ENCODE results near the gene ACVR2A.

The ACVR2A gene

GRCh38 chr2:147843391-147843863 is 1.4 kb upstream of the ACVR2A start:
- peak overlapping the region; percentile 83 for H3K27ac ChIP-seq (ENCODE audit: low read length)
- no peaks in the 10 kb centered on the region for H3K9me3 ChIP-seq (ENCODE audit: control insufficient read depth in 1 of 2, low read length in 2 of 2)
- peaks cover 0 to 4% of the 10 kb centered on the region in 2 donors for H3K36me3 ChIP-seq (ENCODE audit: control insufficient read depth in 1 of 2, insufficient read depth in 2 of 2, low read length in 2 of 2)
- no peaks in the 10 kb centered on the region for H3K27me3 ChIP-seq (ENCODE audit: low read depth, low read length)
- peaks cover 0 to 18% of the 10 kb centered on the region in 2 donors for H3K4me1 ChIP-seq (ENCODE audit: control insufficient read depth in 1 of 2, insufficient read depth in 2 of 2, low read length in 2 of 2)
- H3K4me3 ChIP-seq (ENCODE audit: low read depth in 1 of 2, low read length in 2 of 2), result peak overlapping the region; percentile 88 to 89

- Histone ChIP-seq H3K4me3 (ENCODE audit: low read depth in 1 of 2, low read length in 2 of 2) (peak overlapping the region; percentile 88 to 89), H3K9me3 (ENCODE audit: control insufficient read depth in 1 of 2, low read length in 2 of 2) (no peaks in the 10 kb centered on the region), H3K4me1 (ENCODE audit: control insufficient read depth in 1 of 2, insufficient read depth in 2 of 2, low read length in 2 of 2) (peaks cover 0 to 18% of the 10 kb centered on the region in 2 donors), H3K27me3 (ENCODE audit: low read depth, low read length) (no peaks in the 10 kb centered on the region), H3K27ac (ENCODE audit: low read length) (peak overlapping the region; percentile 83), H3K36me3 (ENCODE audit: control insufficient read depth in 1 of 2, insufficient read depth in 2 of 2, low read length in 2 of 2) (peaks cover 0 to 4% of the 10 kb centered on the region in 2 donors)
These were observed 749 bp upstream of the ACVR2A start for GRCh38 chr2:147843864-147844696.

- peak overlapping the region; percentile 68 for H3K27ac ChIP-seq (ENCODE audit: low read length)
These were observed 662 bp downstream of the ACVR2A start for GRCh38 chr2:147845411-147845971.

GRCh38 chr2:147846412-147847081 is 1.7 kb downstream of the ACVR2A start:
- no peaks in the 10 kb centered on the region for H3K9me3 ChIP-seq (ENCODE audit: control insufficient read depth in 1 of 2, low read length in 2 of 2)
- no peaks in the 10 kb centered on the region for H3K27me3 ChIP-seq (ENCODE audit: low read depth, low read length)
- H3K27ac ChIP-seq (ENCODE audit: low read length), result peak overlapping the region; percentile 34
- H3K4me3 ChIP-seq (ENCODE audit: low read depth in 1 of 2, low read length in 2 of 2), result peak overlapping the region; percentile 86 to 96
- peaks cover 0 to 4% of the 10 kb centered on the region in 2 donors for H3K36me3 ChIP-seq (ENCODE audit: control insufficient read depth in 1 of 2, insufficient read depth in 2 of 2, low read length in 2 of 2)
- H3K4me1 ChIP-seq (ENCODE audit: control insufficient read depth in 1 of 2, insufficient read depth in 2 of 2, low read length in 2 of 2), result peaks cover 0 to 26% of the 10 kb centered on the region in 2 donors

More at GRCh38 chr2:147845411-147845971, 662 bp downstream of the ACVR2A start:
- Histone ChIP-seq H3K9me3 (ENCODE audit: control insufficient read depth in 1 of 2, low read length in 2 of 2) (no peaks in the 10 kb centered on the region), H3K36me3 (ENCODE audit: control insufficient read depth in 1 of 2, insufficient read depth in 2 of 2, low read length in 2 of 2) (peaks cover 0 to 4% of the 10 kb centered on the region in 2 donors), H3K4me1 (ENCODE audit: control insufficient read depth in 1 of 2, insufficient read depth in 2 of 2, low read length in 2 of 2) (peaks cover 0 to 26% of the 10 kb centered on the region in 2 donors), H3K4me3 (ENCODE audit: low read depth in 1 of 2, low read length in 2 of 2) (peak overlapping the region; percentile 86 to 96), H3K27me3 (ENCODE audit: low read depth, low read length) (no peaks in the 10 kb centered on the region)

- H3K27me3 ChIP-seq (ENCODE audit: low read depth, low read length), result no peaks in the 10 kb centered on the region
- H3K4me1 ChIP-seq (ENCODE audit: control insufficient read depth in 1 of 2, insufficient read depth in 2 of 2, low read length in 2 of 2), result peaks cover 0 to 23% of the 10 kb centered on the region in 2 donors
- no peak overlapping the region for H3K27ac ChIP-seq (ENCODE audit: low read length)
- peak overlapping the region in 1 of 2 donors; percentile 86 for H3K4me3 ChIP-seq (ENCODE audit: low read depth in 1 of 2, low read length in 2 of 2)
- peaks cover 0 to 4% of the 10 kb centered on the region in 2 donors for H3K36me3 ChIP-seq (ENCODE audit: control insufficient read depth in 1 of 2, insufficient read depth in 2 of 2, low read length in 2 of 2)
- H3K9me3 ChIP-seq (ENCODE audit: control insufficient read depth in 1 of 2, low read length in 2 of 2), result no peaks in the 10 kb centered on the region
These were observed 3.0 kb downstream of the ACVR2A start for GRCh38 chr2:147847746-147848391.

- Histone ChIP-seq H3K27ac (ENCODE audit: low read length) (no peak overlapping the region), H3K4me1 (ENCODE audit: control insufficient read depth in 1 of 2, insufficient read depth in 2 of 2, low read length in 2 of 2) (peaks cover 0 to 21% of the 10 kb centered on the region in 2 donors), H3K4me3 (ENCODE audit: low read depth in 1 of 2, low read length in 2 of 2) (no peak overlapping the region), H3K9me3 (ENCODE audit: control insufficient read depth in 1 of 2, low read length in 2 of 2) (no peaks in the 10 kb centered on the region), H3K36me3 (ENCODE audit: control insufficient read depth in 1 of 2, insufficient read depth in 2 of 2, low read length in 2 of 2) (no peaks in the 10 kb centered on the region), H3K27me3 (ENCODE audit: low read depth, low read length) (no peaks in the 10 kb centered on the region)
These were observed 6.0 kb downstream of the ACVR2A start for GRCh38 chr2:147850838-147851237.

GRCh38 chr2:147851244-147851930 is 6.6 kb downstream of the ACVR2A start:
- Histone ChIP-seq H3K9me3 (ENCODE audit: control insufficient read depth in 1 of 2, low read length in 2 of 2) (no peaks in the 10 kb centered on the region), H3K27me3 (ENCODE audit: low read depth, low read length) (no peaks in the 10 kb centered on the region)

GRCh38 chr2:147854557-147855134 is 9.8 kb downstream of the ACVR2A start:
- no peaks in the 10 kb centered on the region for H3K27me3 ChIP-seq (ENCODE audit: low read depth, low read length)
- H3K27ac ChIP-seq (ENCODE audit: low read length), result no peak overlapping the region
- H3K9me3 ChIP-seq (ENCODE audit: control insufficient read depth in 1 of 2, low read length in 2 of 2), result no peaks in the 10 kb centered on the region
- no peak overlapping the region for H3K4me3 ChIP-seq (ENCODE audit: low read depth in 1 of 2, low read length in 2 of 2)
- peaks cover 0 to 8% of the 10 kb centered on the region in 2 donors for H3K4me1 ChIP-seq (ENCODE audit: control insufficient read depth in 1 of 2, insufficient read depth in 2 of 2, low read length in 2 of 2)
- no peaks in the 10 kb centered on the region for H3K36me3 ChIP-seq (ENCODE audit: control insufficient read depth in 1 of 2, insufficient read depth in 2 of 2, low read length in 2 of 2)

More at GRCh38 chr2:147851244-147851930, 6.6 kb downstream of the ACVR2A start:
- peaks cover 0 to 21% of the 10 kb centered on the region in 2 donors for H3K4me1 ChIP-seq (ENCODE audit: control insufficient read depth in 1 of 2, insufficient read depth in 2 of 2, low read length in 2 of 2)
- no peak overlapping the region for H3K27ac ChIP-seq (ENCODE audit: low read length)
- no peak overlapping the region for H3K4me3 ChIP-seq (ENCODE audit: low read depth in 1 of 2, low read length in 2 of 2)
- H3K36me3 ChIP-seq (ENCODE audit: control insufficient read depth in 1 of 2, insufficient read depth in 2 of 2, low read length in 2 of 2), result no peaks in the 10 kb centered on the region

- peaks cover 0 to 2% of the 10 kb centered on the region in 2 donors for H3K4me1 ChIP-seq (ENCODE audit: control insufficient read depth in 1 of 2, insufficient read depth in 2 of 2, low read length in 2 of 2)
These were observed 10.5 kb downstream of the ACVR2A start for GRCh38 chr2:147855316-147855715.

GRCh38 chr2:147855977-147856376 is 11.1 kb downstream of the ACVR2A start:
- Histone ChIP-seq H3K9me3 (ENCODE audit: control insufficient read depth in 1 of 2, low read length in 2 of 2) (no peaks in the 10 kb centered on the region), H3K27ac (ENCODE audit: low read length) (no peak overlapping the region), H3K4me3 (ENCODE audit: low read depth in 1 of 2, low read length in 2 of 2) (no peak overlapping the region), H3K36me3 (ENCODE audit: control insufficient read depth in 1 of 2, insufficient read depth in 2 of 2, low read length in 2 of 2) (no peaks in the 10 kb centered on the region), H3K27me3 (ENCODE audit: low read depth, low read length) (no peaks in the 10 kb centered on the region), H3K4me1 (ENCODE audit: control insufficient read depth in 1 of 2, insufficient read depth in 2 of 2, low read length in 2 of 2) (no peaks in the 10 kb centered on the region)

More at GRCh38 chr2:147855316-147855715, 10.5 kb downstream of the ACVR2A start:
- H3K27me3 ChIP-seq (ENCODE audit: low read depth, low read length), result no peaks in the 10 kb centered on the region
- no peaks in the 10 kb centered on the region for H3K36me3 ChIP-seq (ENCODE audit: control insufficient read depth in 1 of 2, insufficient read depth in 2 of 2, low read length in 2 of 2)
- no peak overlapping the region for H3K27ac ChIP-seq (ENCODE audit: low read length)
- H3K4me3 ChIP-seq (ENCODE audit: low read depth in 1 of 2, low read length in 2 of 2), result no peak overlapping the region
- H3K9me3 ChIP-seq (ENCODE audit: control insufficient read depth in 1 of 2, low read length in 2 of 2), result no peaks in the 10 kb centered on the region
